Choroid plexus epithelial cell (primary cell): ENCODE measurements around the gene ADCY1.

Experiments used
- DNase-seq: peaks from one replicate; pipeline ENCODE4 v3.0.0-alpha.2; 2010; ENCODE audit warnings: low read depth
- H3K4me3 ChIP-seq: 2 replicates; pipeline ENCODE4 v1.5.1; 2011; ENCODE audit warnings: low read depth, mild to moderate bottlenecking, control low read depth, low read length, moderate library complexity
- CTCF ChIP-seq: conservative IDR thresholded peaks from 2 replicates; pipeline ENCODE4 v1.5.1; 2011; ENCODE audit warnings: low read depth, mild to moderate bottlenecking, control low read depth, inconsistent platforms, low read length, moderate library complexity

The ADCY1 gene

GRCh38 chr7:45564485-45564884 is 9.7 kb upstream of the ADCY1 start:
- TF ChIP-seq CTCF = no peak
- H3K4me3 ChIP-seq = no peak overlapping the region
- no peak for DNase-seq

- H3K4me3 ChIP-seq = no peak overlapping the region
- no peak for DNase-seq
- no peak for TF ChIP-seq CTCF
Measured at GRCh38 chr7:45564886-45565455, 9.2 kb upstream of the ADCY1 start.

GRCh38 chr7:45566386-45566785 is 7.8 kb upstream of the ADCY1 start:
- TF ChIP-seq CTCF = no peak
- H3K4me3 ChIP-seq = no peak overlapping the region
- DNase-seq = no peak

GRCh38 chr7:45566961-45567360 is 7.2 kb upstream of the ADCY1 start:
- DNase-seq = no peak
- no peak overlapping the region for H3K4me3 ChIP-seq
- TF ChIP-seq CTCF = no peak

GRCh38 chr7:45567713-45568112 is 6.5 kb upstream of the ADCY1 start:
- no peak overlapping the region for H3K4me3 ChIP-seq
- TF ChIP-seq CTCF = no peak
- DNase-seq = no peak

- TF ChIP-seq CTCF = no peak
- no peak overlapping the region for H3K4me3 ChIP-seq
- no peak for DNase-seq
Measured at GRCh38 chr7:45568536-45569289, 5.5 kb upstream of the ADCY1 start.

GRCh38 chr7:45569290-45569685 is 4.9 kb upstream of the ADCY1 start:
- no peak overlapping the region for H3K4me3 ChIP-seq
- no peak for DNase-seq
- no peak for TF ChIP-seq CTCF
